SK-N-SH (cell line): Measurements from ENCODE around the gene NRSN1. TPM values are rescaled to one million over a fixed set of nuclear protein-coding genes. Genes with fewer than 3 reads are reported as not detected.

ENCODE experiments used
- CTCF ChIA-PET: fragments of 300-600, 350-600 bp; formaldehyde crosslinking; extraction: SDS; loops from one replicate; lab custom pipeline; 2021; lab: Yijun Ruan, JAX
- POLR2A ChIA-PET: fragments of 350-600 bp; sonication (Branson Sonifier 250); formaldehyde crosslinking; extraction: SDS; loops from one replicate; lab custom pipeline; 2020; ENCODE audit warnings: antibody characterized with exemption, inconsistent platforms; lab: Yijun Ruan, JAX
- DNase-seq: peaks from one replicate; pipeline ENCODE4 v3.0.0; 2012
- H2AFZ ChIP-seq: fragments of 200-600 bp; sonication (generic); 2 replicates; pipeline ENCODE4 v1.8.1; 2016; ENCODE audit warnings: antibody characterized with exemption, mild to moderate bottlenecking, low read depth
- H3F3A ChIP-seq: fragments of 200-600 bp; sonication (generic); replicated peaks from 2 replicates; pipeline ENCODE3; 2016; ENCODE audit warnings: antibody characterized with exemption, mild to moderate bottlenecking; ENCODE audit not compliant: insufficient read depth
- H3K27ac ChIP-seq, 2 experiments: fragments of 200-500 bp in 1 of 2; fragments of 200-600 bp in 1 of 2; sonication (Bioruptor generic) in 1 of 2; sonication (generic), shearing (Covaris generic) in 1 of 2; 2 replicates each; pipeline versions ENCODE4 v1.5.1 to v1.6.1; 2014 to 2016; ENCODE audit warnings: low read depth in 2 of 2, inconsistent platforms in 1 of 2, low read length in 1 of 2, mild to moderate bottlenecking in 1 of 2, mixed read lengths in 1 of 2
- H3K27me3 ChIP-seq: fragments of 200-600 bp; sonication (generic), shearing (Covaris generic); 2 replicates; pipeline ENCODE4 v1.6.1; 2016; ENCODE audit warnings: mixed run types; ENCODE audit not compliant: insufficient read depth
- H3K36me3 ChIP-seq, 2 experiments: fragments of 200-500 bp in 1 of 2; fragments of 200-600 bp in 1 of 2; sonication (Bioruptor generic) in 1 of 2; sonication (generic) in 1 of 2; replicated peaks in 1 of 2; 2 replicates each; pipeline versions ENCODE3 to v1.5.1; 2014 to 2016; ENCODE audit warnings: low read length in 1 of 2, mild to moderate bottlenecking in 1 of 2; ENCODE audit not compliant: insufficient read depth in 2 of 2, control insufficient read depth in 1 of 2
- H3K4me1 ChIP-seq, 2 experiments: fragments of 200-500 bp in 1 of 2; fragments of 200-600 bp in 1 of 2; sonication (Bioruptor generic) in 1 of 2; sonication (generic), shearing (Covaris generic) in 1 of 2; 2 replicates each; pipeline versions ENCODE4 v1.5.1 to v1.6.1; 2014 to 2016; ENCODE audit warnings: low read depth in 1 of 2, low read length in 1 of 2, mixed run types in 1 of 2; ENCODE audit not compliant: insufficient read depth in 2 of 2, control insufficient read depth in 1 of 2
- H3K4me2 ChIP-seq: fragments of 200-600 bp; sonication (generic), shearing (Covaris generic); 2 replicates; pipeline ENCODE4 v1.6.1; 2017; ENCODE audit warnings: mixed run types
- H3K4me3 ChIP-seq, 2 experiments: fragments of 200-500 bp in 1 of 2; fragments of 200-600 bp in 1 of 2; sonication (Bioruptor generic) in 1 of 2; sonication (generic), shearing (Covaris generic) in 1 of 2; 2 replicates each; pipeline versions ENCODE4 v1.5.1 to v1.8.1; 2014 to 2016; ENCODE audit warnings: low read depth in 2 of 2, inconsistent platforms in 1 of 2, low read length in 1 of 2, mild to moderate bottlenecking in 1 of 2, mixed read lengths in 1 of 2, moderate library complexity in 1 of 2
- H3K79me2 ChIP-seq: fragments of 200-600 bp; sonication (generic); 2 replicates; pipeline ENCODE4 v1.8.1; 2017; ENCODE audit warnings: mild to moderate bottlenecking; ENCODE audit not compliant: insufficient read depth
- H3K9ac ChIP-seq: fragments of 200-600 bp; sonication (generic); 2 replicates; pipeline ENCODE4 v1.6.1; 2017; ENCODE audit warnings: mixed run types
- H3K9me2 ChIP-seq: fragments of 200-600 bp; sonication (generic); 2 replicates; pipeline ENCODE4 v1.6.1; 2017; ENCODE audit warnings: mixed run types
- H3K9me3 ChIP-seq: fragments of 200-600 bp; sonication (generic); 2 replicates; pipeline ENCODE4 v1.6.1; 2017; ENCODE audit warnings: mixed run types, mild to moderate bottlenecking, moderate library complexity
- H4K20me1 ChIP-seq: fragments of 200-600 bp; sonication (generic); 2 replicates; pipeline ENCODE4 v1.6.1; 2017; ENCODE audit warnings: mild to moderate bottlenecking, mixed run types; ENCODE audit not compliant: insufficient read depth
- ELF1 ChIP-seq: IDR thresholded peaks from 2 replicates; pipeline ENCODE4 v1.4.0; 2012
- FOXJ3 ChIP-seq: sonication (generic); formaldehyde crosslinking; IDR thresholded peaks from 2 replicates; pipeline ENCODE4 v1.5.1; 2020; ENCODE audit warnings: mild to moderate bottlenecking, missing genetic modification reagents
- JUND ChIP-seq: IDR thresholded peaks from 2 replicates; pipeline ENCODE4 v1.4.0; 2012
- MXI1 ChIP-seq: IDR thresholded peaks from 2 replicates; pipeline ENCODE4 v1.6.1; 2012; ENCODE audit warnings: mild to moderate bottlenecking, low read depth, low read length, improper control_type of control experiment
- SIN3A ChIP-seq: IDR thresholded peaks from 2 replicates; pipeline ENCODE4 v1.6.1; 2012; ENCODE audit warnings: low read depth, mild to moderate bottlenecking, low read length, moderate library complexity, borderline replicate concordance
- USF1 ChIP-seq: IDR thresholded peaks from 2 replicates; pipeline ENCODE4 v1.4.0; 2012; ENCODE audit warnings: low read depth, borderline replicate concordance
- WGBS: methylation state at CpG from one replicate; pipeline ENCODE4 v1.1.6; 2017; ENCODE audit warnings: low lambda C conversion rate; 5-methylcytosine and 5-hydroxymethylcytosine counted together
- polyA plus RNA-seq, 3 experiments: library from polyadenylated mRNA; depleted of rRNA; stranded (reverse); fragments of >200 nt; gene quantifications; 2 replicates each; pipeline ENCODE4 v1.2.3, GENCODE V29; 2012
- TF ChIP-seq, protein P1 (sequence below): IDR thresholded peaks from 2 replicates; pipeline ENCODE4 v1.4.0; 2012; ENCODE audit warnings: low read depth, borderline replicate concordance

Gene NRSN1, protein sequence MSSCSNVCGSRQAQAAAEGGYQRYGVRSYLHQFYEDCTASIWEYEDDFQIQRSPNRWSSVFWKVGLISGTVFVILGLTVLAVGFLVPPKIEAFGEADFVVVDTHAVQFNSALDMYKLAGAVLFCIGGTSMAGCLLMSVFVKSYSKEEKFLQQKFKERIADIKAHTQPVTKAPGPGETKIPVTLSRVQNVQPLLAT
- polyA plus RNA-seq (2012; rRNA removed): 0.02 and 0.41 TPM in 2 replicates
- polyA plus RNA-seq (2012; cell fraction: cytosol; rRNA removed): 0.46 and 0.84 TPM in 2 replicates
- polyA plus RNA-seq (2012; cell fraction: nucleus; rRNA removed): 0.08 and 0.33 TPM in 2 replicates

GRCh38 chr6:24125980-24126379, at the start of gene NRSN1:
TSS of gene NRSN1 (plus strand) at chr6:24126215. CDS start at chr6:24134328, 8,113 bp downstream.
- ChIA-PET POLR2A (interaction anchor here (0.6 kb wide), 1 partner anchor 66 kb away, joined by 3 read pairs; no protein-coding TSS in a partner anchor), CTCF (interaction anchor here (1.2 to 1.4 kb wide), 2 partner anchors 42 to 149 kb away, joined by 4 to 5 read pairs; no protein-coding TSS in a partner anchor)
- Histone ChIP-seq H3K4me2 (no peak within 1 kb of the TSS), H3K9ac (no peak within 1 kb of the TSS), H4K20me1 (no peaks in the 10 kb centered on the region), H2AFZ (no peak within 1 kb of the TSS), H3K36me3 (peaks cover 0 to 2% of the 10 kb centered on the region in 2 experiments), H3K27me3 (no peaks in the 10 kb centered on the region), H3K4me1 (peaks cover 0 to 14% of the 10 kb centered on the region in 2 experiments; a peak in 2 of 4 replicates), H3K79me2 (no peaks in the 10 kb centered on the region), H3K4me3 (peak within 1 kb of the TSS in 1 of 2 experiments; percentile 50; a peak in 2 of 4 replicates), H3K27ac (peak within 1 kb of the TSS in 1 of 2 experiments; percentile 71; a peak in 2 of 4 replicates), H3K9me3 (no peaks in the 10 kb centered on the region), H3F3A (no peaks in the 10 kb centered on the region), H3K9me2 (no peaks in the 10 kb centered on the region)
- WGBS: 8% methylated on average over 3 of the region's 37 CpGs
- peak; percentile 68 for TF ChIP-seq MXI1
- TF ChIP-seq, protein P1, sequence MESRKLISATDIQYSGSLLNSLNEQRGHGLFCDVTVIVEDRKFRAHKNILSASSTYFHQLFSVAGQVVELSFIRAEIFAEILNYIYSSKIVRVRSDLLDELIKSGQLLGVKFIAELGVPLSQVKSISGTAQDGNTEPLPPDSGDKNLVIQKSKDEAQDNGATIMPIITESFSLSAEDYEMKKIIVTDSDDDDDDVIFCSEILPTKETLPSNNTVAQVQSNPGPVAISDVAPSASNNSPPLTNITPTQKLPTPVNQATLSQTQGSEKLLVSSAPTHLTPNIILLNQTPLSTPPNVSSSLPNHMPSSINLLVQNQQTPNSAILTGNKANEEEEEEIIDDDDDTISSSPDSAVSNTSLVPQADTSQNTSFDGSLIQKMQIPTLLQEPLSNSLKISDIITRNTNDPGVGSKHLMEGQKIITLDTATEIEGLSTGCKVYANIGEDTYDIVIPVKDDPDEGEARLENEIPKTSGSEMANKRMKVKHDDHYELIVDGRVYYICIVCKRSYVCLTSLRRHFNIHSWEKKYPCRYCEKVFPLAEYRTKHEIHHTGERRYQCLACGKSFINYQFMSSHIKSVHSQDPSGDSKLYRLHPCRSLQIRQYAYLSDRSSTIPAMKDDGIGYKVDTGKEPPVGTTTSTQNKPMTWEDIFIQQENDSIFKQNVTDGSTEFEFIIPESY: no peak
- no peak for TF ChIP-seq USF1
- no peak for TF ChIP-seq JUND
- peak; percentile 92 for DNase-seq

DNA sequence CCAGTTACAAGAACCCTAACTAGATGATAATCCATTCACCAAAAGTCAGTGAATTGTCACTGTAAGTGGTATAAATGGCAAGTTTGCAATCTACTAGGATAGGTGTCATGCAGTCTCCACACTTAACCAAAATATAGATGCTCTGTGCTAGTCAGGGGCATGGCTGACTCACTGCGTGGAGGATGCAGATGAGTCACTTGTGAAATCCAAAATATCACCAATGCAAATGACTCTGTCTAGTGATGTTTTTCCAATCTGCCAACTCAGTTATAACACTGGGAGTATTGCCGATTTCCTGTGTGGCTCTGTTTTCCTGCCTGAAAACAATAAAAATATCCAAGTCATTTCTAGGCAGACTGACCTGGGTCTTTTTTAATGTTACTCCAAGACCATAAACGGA, 47.8 kb upstream of the NRSN1 start:
- POLR2A ChIA-PET: no interaction called here
- Histone ChIP-seq H3K4me1 (no peaks in the 10 kb centered on the region), H3K9me3 (peaks cover 8% of the 10 kb centered on the region; the same call in 1 of the 2 replicates), H3K9me2 (0 out of 2 replicates have a peak, but pooled peaks cover 3% of the 10 kb centered on the region), H3K4me3 (no peak overlapping the region), H3K36me3 (no peaks in the 10 kb centered on the region), H2AFZ (no peak overlapping the region), H3K4me2 (no peak overlapping the region), H3K27me3 (no peaks in the 10 kb centered on the region), H3K79me2 (no peaks in the 10 kb centered on the region), H3K27ac (no peak overlapping the region), H3F3A (no peaks in the 10 kb centered on the region)
- CTCF ChIA-PET: no interaction called here
- DNase-seq: no peak
- no peak for TF ChIP-seq FOXJ3 (CRISPR knock-in tag)
- no peak for TF ChIP-seq ELF1
- no peak for TF ChIP-seq SIN3A
- TF ChIP-seq, all 33 proteins: peak for 0
- Histone ChIP-seq H4K20me1 (no peaks in the 10 kb centered on the region), H3K9ac (no peak overlapping the region)
- 33% methylated on average over 3 of the region's 3 CpGs for WGBS
